GM23248 (cell line): Measurements from ENCODE around the gene LRFN3. TPM values are rescaled to one million over a fixed set of nuclear protein-coding genes. Genes with fewer than 3 reads are reported as not detected.

Source experiments
- DNase-seq: peaks from one replicate; pipeline ENCODE4 v3.0.0-alpha.2; 2015
- H2AFZ ChIP-seq: fragments of 200-600 bp; sonication (generic); 2 replicates; pipeline ENCODE4 v1.6.1; 2016; ENCODE audit warnings: antibody characterized with exemption
- H3F3A ChIP-seq: fragments of 200-600 bp; sonication (generic); 2 replicates; pipeline ENCODE4 v1.6.1; 2016; ENCODE audit warnings: mild to moderate bottlenecking, antibody characterized with exemption, mixed run types; ENCODE audit not compliant: insufficient read depth
- H3K27ac ChIP-seq: fragments of 200-600 bp; sonication (generic); 2 replicates; pipeline ENCODE4 v1.5.1; 2016; ENCODE audit warnings: mild to moderate bottlenecking
- H3K27me3 ChIP-seq: fragments of 200-600 bp; sonication (generic); replicated peaks from 2 replicates; pipeline ENCODE4 v1.6.1; 2016; ENCODE audit warnings: mild to moderate bottlenecking; ENCODE audit not compliant: insufficient read depth
- H3K36me3 ChIP-seq: fragments of 200-600 bp; sonication (generic); 2 replicates; pipeline ENCODE4 v1.6.1; 2016; ENCODE audit warnings: low read depth, mild to moderate bottlenecking
- H3K4me1 ChIP-seq: fragments of 200-600 bp; sonication (generic); 2 replicates; pipeline ENCODE4 v1.6.1; 2016; ENCODE audit warnings: mild to moderate bottlenecking; ENCODE audit not compliant: insufficient read depth
- H3K4me2 ChIP-seq: fragments of 200-600 bp; sonication (generic); one replicate; pipeline ENCODE4 v1.6.1; 2016; ENCODE audit warnings: mild to moderate bottlenecking; ENCODE audit not compliant: unreplicated experiment
- H3K4me3 ChIP-seq: fragments of 200-600 bp; sonication (generic); 2 replicates; pipeline ENCODE4 v1.5.1; 2016; ENCODE audit warnings: mild to moderate bottlenecking
- H3K79me2 ChIP-seq: fragments of 200-600 bp; sonication (generic); 2 replicates; pipeline ENCODE4 v1.6.1; 2016; ENCODE audit warnings: mild to moderate bottlenecking; ENCODE audit not compliant: insufficient read depth
- H3K9ac ChIP-seq: fragments of 200-600 bp; sonication (generic); 2 replicates; pipeline ENCODE4 v1.6.1; 2016; ENCODE audit warnings: mild to moderate bottlenecking
- H3K9me2 ChIP-seq: fragments of 200-600 bp; sonication (generic); 2 replicates; pipeline ENCODE4 v1.6.1; 2016; ENCODE audit warnings: mixed run types, mild to moderate bottlenecking, moderate library complexity; ENCODE audit not compliant: insufficient read depth
- H3K9me3 ChIP-seq: fragments of 200-600 bp; sonication (generic); one replicate; pipeline ENCODE4 v1.6.1; 2017; ENCODE audit warnings: low read depth
- H4K20me1 ChIP-seq: fragments of 200-600 bp; sonication (generic); 2 replicates; pipeline ENCODE4 v1.6.0; 2016; ENCODE audit not compliant: insufficient read depth
- EZH2 ChIP-seq: fragments of 200-600 bp; sonication (generic); IDR thresholded peaks from 2 replicates; pipeline ENCODE4 v1.6.1; 2018; ENCODE audit warnings: antibody characterized with exemption, mild to moderate bottlenecking; ENCODE audit not compliant: insufficient read depth, poor library complexity, severe bottlenecking
- EZH2phosphoT487 ChIP-seq: fragments of 200-600 bp; sonication (generic); IDR thresholded peaks from 2 replicates; pipeline ENCODE4 v1.6.1; 2018; ENCODE audit warnings: antibody characterized with exemption, moderate library complexity, mild to moderate bottlenecking, low read depth; ENCODE audit not compliant: insufficient read depth
- WGBS, 2 experiments: methylation state at CpG; one replicate each; pipeline ENCODE4 v1.1.6; 2015 to 2017; ENCODE audit warnings: low lambda C conversion rate in 2 of 2, low coverage in 1 of 2; ENCODE audit errors: missing lambda C conversion rate in 2 of 2; 5-methylcytosine and 5-hydroxymethylcytosine counted together
- in situ Hi-C: fragments of 300-500 bp; cut with MboI; formaldehyde crosslinking; loops from 2 replicates; pipeline ENCODE4 v1.15.0; 2020
- polyA plus RNA-seq: library from polyadenylated mRNA; unstranded; fragments of >200 nt; fragmentation: Nextera tagmentation; extraction: Ambion mirVana; gene quantifications from 2 replicates; pipeline ENCODE4 v1.2.1, GENCODE V29; 2016
- small RNA-seq: library from RNA; depleted of rRNA; stranded (forward); fragments of <200 nt; gene quantifications from one replicate; pipeline ENCODE3, GENCODE V24; 2014; ENCODE audit warnings: low read depth, low replicate concordance
- total RNA-seq: library from RNA; depleted of rRNA; stranded (reverse); fragments of >200 nt; shearing (Covaris generic); gene quantifications from 2 replicates; pipeline ENCODE4 v1.2.3, GENCODE V29; 2014; rRNA removed

LRFN3 gene
- total and polyA plus RNA-seq, 2 experiments from 2014 or later = 7.5 to 9.4 TPM

DNA sequence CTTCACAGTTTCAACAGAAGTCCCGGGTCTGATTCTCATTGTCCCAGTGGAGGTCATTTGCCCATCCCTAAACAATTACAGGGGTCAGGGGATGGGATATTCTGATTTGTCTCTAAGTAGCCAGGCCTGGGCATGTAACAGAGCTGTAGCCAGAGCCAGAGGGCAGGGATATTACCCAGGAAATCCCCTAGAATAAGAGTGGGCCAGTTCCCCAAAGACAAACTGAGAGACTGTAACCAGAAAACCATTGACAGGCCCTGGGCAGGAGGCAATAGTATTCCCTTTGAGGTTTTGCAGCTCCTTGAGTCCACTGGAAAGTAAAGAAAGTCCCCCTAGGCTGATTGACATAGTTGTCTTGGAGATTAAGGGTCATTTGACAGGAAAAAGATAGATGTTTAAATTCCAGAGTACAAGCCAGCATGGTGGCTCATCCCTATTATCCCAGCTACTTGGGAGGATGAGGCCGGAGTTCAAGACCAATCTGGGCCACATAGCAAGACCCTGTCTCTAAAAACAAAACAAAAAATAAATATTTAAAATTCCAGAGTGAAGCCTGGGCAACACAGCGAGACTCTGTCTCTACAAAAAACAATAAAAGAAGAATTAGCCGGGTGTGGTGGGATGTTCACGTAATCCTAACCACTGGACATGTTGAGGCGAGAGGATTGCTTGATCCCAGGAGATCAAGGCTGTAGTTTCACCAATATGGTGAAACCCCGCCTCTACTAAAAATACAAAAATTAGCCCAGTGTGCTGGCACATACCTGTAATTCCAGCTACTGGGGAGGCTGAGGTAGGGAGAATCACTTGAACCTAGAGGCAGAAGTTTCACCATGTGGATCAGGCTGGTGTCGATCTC, 57.0 kb downstream of the LRFN3 start:
- H3K9ac ChIP-seq = no peak overlapping the region
- TF ChIP-seq EZH2phosphoT487 (no peak), EZH2 (no peak)
- no peak overlapping the region for H3K27ac ChIP-seq
- H3K9me2 ChIP-seq = no peaks in the 10 kb centered on the region
- DNase-seq = no peak
- no peaks in the 10 kb centered on the region for H3F3A ChIP-seq
- no peaks in the 10 kb centered on the region for H3K27me3 ChIP-seq
- 84% methylated on average over 8 of the region's 8 CpGs for WGBS, 2 experiments
- no peaks in the 10 kb centered on the region for H3K36me3 ChIP-seq
- H4K20me1 ChIP-seq = no peaks in the 10 kb centered on the region
- in situ Hi-C loops = no loop called here
- H3K79me2 ChIP-seq = peaks cover 26% of the 10 kb centered on the region
- H3K4me3 ChIP-seq = no peak overlapping the region
- 0 out of 2 replicates have a peak, but pooled peaks cover 5% of the 10 kb centered on the region for H3K4me1 ChIP-seq
- no peak overlapping the region for H3K4me2 ChIP-seq
- no peak overlapping the region for H2AFZ ChIP-seq
- H3K9me3 ChIP-seq = no peaks in the 10 kb centered on the region

DNA sequence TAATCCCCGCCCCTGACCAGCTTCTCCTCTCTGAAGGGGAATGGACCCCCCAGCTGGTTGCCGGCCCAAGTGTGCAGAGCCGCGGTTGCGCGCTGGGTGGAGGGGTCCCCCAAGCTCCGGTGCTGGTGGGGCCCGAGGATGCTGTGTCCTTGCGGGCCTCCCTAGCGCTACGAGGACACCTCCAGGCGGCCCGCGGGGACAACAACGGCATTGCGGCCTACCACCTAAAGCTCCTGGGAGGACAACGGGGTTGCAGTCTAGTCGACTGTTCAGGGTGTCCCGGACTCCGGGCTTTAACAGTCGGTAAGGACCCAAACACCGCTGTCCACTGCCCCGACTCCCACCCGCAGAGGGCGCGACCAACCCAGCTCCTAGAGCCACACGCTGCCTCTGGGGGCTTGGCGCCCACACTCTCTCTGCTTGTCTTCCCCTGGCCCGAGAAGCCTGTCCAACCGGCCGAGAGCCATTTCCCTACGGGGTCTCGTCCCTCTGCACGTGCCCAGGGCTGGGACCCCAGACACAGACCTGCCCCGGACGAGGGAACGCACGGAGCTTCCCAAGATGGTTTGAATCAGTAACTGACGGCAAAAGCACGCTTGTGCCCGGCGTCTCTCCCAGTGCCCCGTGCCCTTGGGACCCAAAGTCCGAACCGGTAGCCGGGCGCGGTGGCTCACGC, 57.9 kb downstream of the LRFN3 start:
- H2AFZ ChIP-seq = peak overlapping the region; percentile 89
- peak overlapping the region; percentile 71 for H3K4me3 ChIP-seq
- H3K9me3 ChIP-seq = no peaks in the 10 kb centered on the region
- 11% methylated on average over 41 to 48 of the region's 49 CpGs for WGBS, 2 experiments
- H3K79me2 ChIP-seq = peaks cover 26% of the 10 kb centered on the region
- no peaks in the 10 kb centered on the region for H3K27me3 ChIP-seq
- peak overlapping the region; percentile 89 for H3K4me2 ChIP-seq
- TF ChIP-seq EZH2 = no peak
- no peak for TF ChIP-seq EZH2phosphoT487
- in situ Hi-C loops = no loop called here
- H3F3A ChIP-seq = peaks cover 9% of the 10 kb centered on the region
- no peak overlapping the region for H3K27ac ChIP-seq
- H4K20me1 ChIP-seq = no peaks in the 10 kb centered on the region
- H3K9ac ChIP-seq = peak overlapping the region; percentile 75
- H3K4me1 ChIP-seq = 0 out of 2 replicates have a peak, but pooled peaks cover 5% of the 10 kb centered on the region
- peak; percentile 50 for DNase-seq
- no peaks in the 10 kb centered on the region for H3K36me3 ChIP-seq
- H3K9me2 ChIP-seq = no peaks in the 10 kb centered on the region

Small RNA genes within 50 kb of the gene (small RNA-seq; reads per million reads assigned to genes)
- not detected for gene AF038458.1

Other genes with a start within 250 kb of the LRFN3 start
- gene ZBTB32, start 231.8 kb upstream of the LRFN3 start, total RNA-seq = not detected in 2 replicates
- gene ZBTB32, start 231.8 kb upstream of the LRFN3 start, polyA plus RNA-seq = not detected in 2 replicates
- 6.8 and 7.5 TPM in 2 replicates for gene KMT2B, start 218.4 kb upstream of the LRFN3 start, total RNA-seq
- 4.0 and 4.1 TPM in 2 replicates for gene KMT2B, start 218.4 kb upstream of the LRFN3 start, polyA plus RNA-seq
- gene IGFLR1, start 193.9 kb upstream of the LRFN3 start, total RNA-seq = 1.4 TPM in 1 of 2 replicates, not detected in the other
- 3.2 and 3.3 TPM in 2 replicates for gene IGFLR1, start 193.9 kb upstream of the LRFN3 start, polyA plus RNA-seq
- 10.7 and 18.8 TPM in 2 replicates for gene U2AF1L4, start 191.0 kb upstream of the LRFN3 start, total RNA-seq
- 23.1 and 25.3 TPM in 2 replicates for gene U2AF1L4, start 191.0 kb upstream of the LRFN3 start, polyA plus RNA-seq
- gene PSENEN, start 190.7 kb upstream of the LRFN3 start, total RNA-seq = 15.7 and 21.6 TPM in 2 replicates
- gene PSENEN, start 190.7 kb upstream of the LRFN3 start, polyA plus RNA-seq = 99.7 and 108 TPM in 2 replicates
- 12.0 and 12.3 TPM in 2 replicates for gene LIN37, start 187.8 kb upstream of the LRFN3 start, total RNA-seq
- gene LIN37, start 187.8 kb upstream of the LRFN3 start, polyA plus RNA-seq = 9.5 and 9.7 TPM in 2 replicates
- 14.1 and 24.3 TPM in 2 replicates for gene HSPB6, start 179.3 kb upstream of the LRFN3 start, total RNA-seq
- 220 and 238 TPM in 2 replicates for gene HSPB6, start 179.3 kb upstream of the LRFN3 start, polyA plus RNA-seq
- gene PROSER3, start 178.2 kb upstream of the LRFN3 start, total RNA-seq = 2.7 and 7.6 TPM in 2 replicates
- 10.9 and 12.6 TPM in 2 replicates for gene PROSER3, start 178.2 kb upstream of the LRFN3 start, polyA plus RNA-seq
- gene ARHGAP33, start 160.8 kb upstream of the LRFN3 start, total RNA-seq = 2.0 and 24.9 TPM in 2 replicates
- 1.1 and 1.9 TPM in 2 replicates for gene ARHGAP33, start 160.8 kb upstream of the LRFN3 start, polyA plus RNA-seq
- gene PRODH2, start 123.5 kb upstream of the LRFN3 start, total RNA-seq = not detected in 2 replicates
- not detected in 2 replicates for gene PRODH2, start 123.5 kb upstream of the LRFN3 start, polyA plus RNA-seq
- not detected in 2 replicates for gene NPHS1, start 83.9 kb upstream of the LRFN3 start, total RNA-seq
- gene NPHS1, start 83.9 kb upstream of the LRFN3 start, polyA plus RNA-seq = not detected in 2 replicates
- gene KIRREL2, start 79.5 kb upstream of the LRFN3 start, total RNA-seq = not detected in 2 replicates
- gene KIRREL2, start 79.5 kb upstream of the LRFN3 start, polyA plus RNA-seq = not detected in 2 replicates
- 10.6 and 20.4 TPM in 2 replicates for gene APLP1, start 67.8 kb upstream of the LRFN3 start, total RNA-seq
- 16.7 and 16.8 TPM in 2 replicates for gene APLP1, start 67.8 kb upstream of the LRFN3 start, polyA plus RNA-seq
- 5.0 and 7.6 TPM in 2 replicates for gene NFKBID, start 35.8 kb upstream of the LRFN3 start, total RNA-seq
- gene NFKBID, start 35.8 kb upstream of the LRFN3 start, polyA plus RNA-seq = 3.9 and 7.1 TPM in 2 replicates
- not detected in 2 replicates for gene HCST, start 33.8 kb upstream of the LRFN3 start, total RNA-seq
- 9.1 and 11.3 TPM in 2 replicates for gene HCST, start 33.8 kb upstream of the LRFN3 start, polyA plus RNA-seq
- gene TYROBP, start 28.1 kb upstream of the LRFN3 start, total RNA-seq = not detected in 2 replicates
- gene TYROBP, start 28.1 kb upstream of the LRFN3 start, polyA plus RNA-seq = not detected in 2 replicates
- gene SDHAF1, start 58.8 kb downstream of the LRFN3 start, total RNA-seq = 38.3 and 49.7 TPM in 2 replicates
- gene SDHAF1, start 58.8 kb downstream of the LRFN3 start, polyA plus RNA-seq = 17.2 and 20.3 TPM in 2 replicates
- gene SYNE4, start 72.4 kb downstream of the LRFN3 start, total RNA-seq = not detected in 2 replicates
- 0.11 and 0.31 TPM in 2 replicates for gene SYNE4, start 72.4 kb downstream of the LRFN3 start, polyA plus RNA-seq
- gene ALKBH6, start 77.8 kb downstream of the LRFN3 start, total RNA-seq = 32.1 and 34.1 TPM in 2 replicates
- gene ALKBH6, start 77.8 kb downstream of the LRFN3 start, polyA plus RNA-seq = 25.6 and 29.2 TPM in 2 replicates
- gene CLIP3, start 96.5 kb downstream of the LRFN3 start, total RNA-seq = 10.9 and 14.9 TPM in 2 replicates
- 48.2 and 49.0 TPM in 2 replicates for gene CLIP3, start 96.5 kb downstream of the LRFN3 start, polyA plus RNA-seq
- gene THAP8, start 117.9 kb downstream of the LRFN3 start, total RNA-seq = 3.8 and 8.2 TPM in 2 replicates
- gene THAP8, start 117.9 kb downstream of the LRFN3 start, polyA plus RNA-seq = 11.8 and 12.8 TPM in 2 replicates
- gene WDR62, start 118.5 kb downstream of the LRFN3 start, total RNA-seq = 2.8 and 3.4 TPM in 2 replicates
- 2.6 and 2.7 TPM in 2 replicates for gene WDR62, start 118.5 kb downstream of the LRFN3 start, polyA plus RNA-seq
- not detected in 2 replicates for gene OVOL3, start 174.8 kb downstream of the LRFN3 start, total RNA-seq
- not detected in 2 replicates for gene OVOL3, start 174.8 kb downstream of the LRFN3 start, polyA plus RNA-seq
- 44.1 and 44.4 TPM in 2 replicates for gene POLR2I, start 178.5 kb downstream of the LRFN3 start, total RNA-seq
- gene POLR2I, start 178.5 kb downstream of the LRFN3 start, polyA plus RNA-seq = 130 and 143 TPM in 2 replicates
- 221 and 304 TPM in 2 replicates for gene TBCB, start 179.1 kb downstream of the LRFN3 start, total RNA-seq
- gene TBCB, start 179.1 kb downstream of the LRFN3 start, polyA plus RNA-seq = 279 and 292 TPM in 2 replicates
- gene CAPNS1, start 203.7 kb downstream of the LRFN3 start, total RNA-seq = 540 and 588 TPM in 2 replicates
- gene CAPNS1, start 203.7 kb downstream of the LRFN3 start, polyA plus RNA-seq = 344 and 353 TPM in 2 replicates
- gene COX7A1, start 216.1 kb downstream of the LRFN3 start, total RNA-seq = 8.4 and 9.2 TPM in 2 replicates
- 93.2 and 95.6 TPM in 2 replicates for gene COX7A1, start 216.1 kb downstream of the LRFN3 start, polyA plus RNA-seq